Measurements from ENCODE around the gene CBS.

DNA sequence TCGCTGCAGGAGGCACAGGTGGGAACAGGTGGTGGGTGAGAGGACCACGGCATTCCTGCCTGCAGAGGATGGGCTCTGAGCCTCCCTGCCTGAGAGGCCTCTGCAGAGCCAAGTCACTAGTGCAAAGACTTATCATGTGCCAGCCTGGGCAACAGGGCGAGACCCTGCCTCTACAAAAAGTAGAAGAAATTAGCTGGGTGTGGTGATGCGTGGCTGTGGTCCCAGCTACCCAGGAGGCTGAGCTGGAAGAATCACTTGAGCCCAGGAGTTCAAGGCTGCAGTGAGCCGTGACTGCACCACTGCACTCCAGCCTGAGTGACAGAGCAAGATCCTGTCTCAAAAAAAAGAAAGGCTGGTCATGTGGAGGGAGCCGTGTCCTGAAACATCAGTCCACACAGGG is 54.9 kb downstream of the CBS start:
- TF ChIP-seq CTCF (IDR thresholded peaks at IDR 0.05; ENCODE audit: low read depth, low read length) (no peak), EZH2phosphoT487 (IDR thresholded peaks at IDR 0.05; ENCODE audit: low read depth) (no peak)
